Epidermal melanocyte (primary cell): Measurements from ENCODE around the gene CGNL1.
A peak's percentile ranks its signal among the peaks of the same experiment; 100 is the strongest.

Experiments used
- DNase-seq: peaks from one replicate; pipeline ENCODE4 v3.0.0; 2011; ENCODE audit warnings: low spot score; ENCODE audit not compliant: insufficient read length

The CGNL1 gene

DNA sequence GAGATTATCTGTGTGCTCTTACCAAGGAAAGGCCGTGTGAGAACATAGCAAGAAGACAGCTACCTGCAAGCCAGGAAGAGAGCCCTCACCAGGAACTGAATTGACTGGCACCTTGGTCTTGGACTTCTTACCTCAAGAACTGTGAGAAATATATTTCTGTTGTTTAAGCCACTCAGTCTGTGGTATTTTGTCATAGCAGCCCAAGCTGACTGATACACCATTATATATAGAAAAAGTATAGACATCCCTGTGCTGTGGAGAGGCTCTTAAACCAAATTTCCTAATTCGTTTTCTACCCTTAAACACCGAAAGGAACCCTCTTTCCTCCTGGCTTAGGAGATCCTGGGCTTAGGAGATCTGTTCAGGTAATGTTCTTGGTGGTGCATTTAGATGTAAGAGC is 44.8 kb downstream of the CGNL1 start:
- no peak for DNase-seq

DNA sequence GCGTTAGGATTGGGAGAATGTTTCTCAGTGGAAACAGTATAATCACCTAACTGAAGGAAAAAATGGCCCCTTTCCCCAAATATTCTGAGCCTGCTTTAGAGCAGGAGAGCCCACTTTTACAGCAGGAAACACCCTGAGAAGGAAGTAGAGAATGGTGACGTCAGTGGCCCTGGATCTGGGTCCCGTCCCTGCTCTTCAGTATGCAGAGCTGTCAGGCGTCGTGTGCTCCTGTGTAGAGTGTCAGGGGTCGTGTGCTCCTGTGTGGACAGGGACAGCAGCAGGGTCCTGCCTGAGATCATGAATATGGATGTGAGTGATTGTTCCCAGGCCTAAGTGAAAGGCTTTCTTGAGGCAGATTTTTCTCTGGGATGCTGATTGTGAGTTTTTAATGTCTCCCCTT is 45.2 kb downstream of the CGNL1 start:
- no peak for DNase-seq

DNA sequence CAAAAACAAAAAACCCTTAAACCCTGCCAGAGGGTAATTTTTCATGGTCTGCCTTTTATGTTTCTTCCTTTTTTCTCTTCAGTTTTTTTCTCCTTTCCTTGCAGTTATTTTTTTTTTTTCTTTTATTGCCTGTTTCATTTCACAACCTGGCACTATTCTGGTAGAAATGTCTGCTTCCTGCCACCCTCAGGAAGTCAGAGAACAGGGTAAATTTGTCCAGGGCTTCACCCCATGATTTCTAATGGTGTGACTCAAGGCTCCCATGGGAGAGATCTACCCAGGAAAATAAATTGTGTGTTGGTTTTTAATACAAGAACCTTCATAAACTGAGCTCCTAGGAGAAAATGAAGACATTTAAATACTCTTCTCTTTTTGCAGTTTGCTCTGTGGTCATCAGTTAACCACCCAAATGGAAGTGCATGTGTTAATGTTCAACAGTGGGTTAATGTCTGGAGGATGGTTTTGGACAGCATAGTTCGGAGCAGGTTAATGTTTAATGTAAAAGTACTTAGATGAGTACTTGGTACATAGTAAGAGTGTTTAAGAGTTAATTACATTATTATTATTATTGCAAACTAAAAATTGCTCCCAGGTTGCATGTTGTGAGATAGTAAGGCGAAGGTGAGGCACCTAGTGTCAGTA is 45.9 kb downstream of the CGNL1 start:
- DNase-seq: no peak

DNA sequence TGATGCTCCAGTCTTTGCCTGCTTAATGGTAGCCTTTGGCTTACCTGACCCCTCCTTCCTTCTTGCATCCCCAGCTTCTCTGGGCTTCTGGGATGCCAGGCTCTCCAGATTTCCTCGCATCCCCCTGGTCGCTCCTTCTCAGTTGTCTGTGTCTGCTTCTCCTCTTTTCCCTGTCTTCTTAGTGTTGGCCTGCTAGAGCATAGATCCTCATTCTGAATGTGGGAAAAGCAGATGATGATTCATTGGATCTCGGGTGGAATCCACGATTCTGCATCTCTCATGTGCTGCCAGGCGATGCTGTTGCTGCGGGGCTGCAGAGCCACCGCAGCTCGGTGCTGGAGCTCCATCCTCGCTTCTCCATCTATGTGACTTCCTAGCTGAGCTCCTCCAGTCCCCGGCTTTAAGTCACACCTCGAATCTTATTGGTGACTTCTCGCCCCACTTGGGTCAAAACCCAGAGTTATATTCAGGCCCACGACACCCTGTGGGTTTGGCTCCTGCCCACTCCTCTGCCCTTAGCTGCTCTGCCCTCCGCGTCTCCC is 47.4 kb downstream of the CGNL1 start:
- no peak for DNase-seq

DNA sequence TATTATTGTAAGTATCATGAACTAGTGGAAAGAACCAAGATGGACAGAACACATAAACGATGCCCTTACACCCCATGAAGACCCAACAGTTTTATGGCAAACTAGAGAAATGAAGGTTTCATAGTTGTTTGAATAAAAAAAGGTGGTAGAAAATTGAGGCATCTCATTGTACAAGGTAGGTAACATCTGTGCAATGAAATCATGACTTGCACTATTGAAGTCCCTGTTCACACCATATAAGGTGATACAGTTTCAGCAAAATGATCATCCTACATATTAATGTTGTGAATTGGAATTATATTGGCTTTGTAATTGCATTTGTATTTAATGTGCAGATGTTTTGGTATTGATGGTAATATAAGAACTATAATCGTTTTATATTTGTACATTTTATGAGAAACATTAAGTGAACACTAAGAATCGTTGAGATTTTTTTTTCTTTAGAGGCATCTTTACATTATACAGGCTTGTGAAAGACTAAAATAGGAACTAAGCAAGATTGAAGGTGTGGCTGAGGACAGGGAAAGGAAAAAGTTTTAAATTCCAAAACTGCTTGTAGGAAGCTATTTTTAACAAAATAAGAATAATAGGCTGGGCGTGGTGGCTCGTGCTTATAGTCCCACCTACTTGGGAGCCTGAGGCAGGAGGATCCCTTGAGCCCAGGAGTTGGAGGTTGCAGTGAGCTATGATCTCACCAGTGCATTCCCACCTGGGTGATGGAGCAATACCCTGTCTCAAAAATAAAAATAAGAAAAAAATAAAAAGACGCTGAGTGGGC is 48.5 kb downstream of the CGNL1 start:
- no peak for DNase-seq

DNA sequence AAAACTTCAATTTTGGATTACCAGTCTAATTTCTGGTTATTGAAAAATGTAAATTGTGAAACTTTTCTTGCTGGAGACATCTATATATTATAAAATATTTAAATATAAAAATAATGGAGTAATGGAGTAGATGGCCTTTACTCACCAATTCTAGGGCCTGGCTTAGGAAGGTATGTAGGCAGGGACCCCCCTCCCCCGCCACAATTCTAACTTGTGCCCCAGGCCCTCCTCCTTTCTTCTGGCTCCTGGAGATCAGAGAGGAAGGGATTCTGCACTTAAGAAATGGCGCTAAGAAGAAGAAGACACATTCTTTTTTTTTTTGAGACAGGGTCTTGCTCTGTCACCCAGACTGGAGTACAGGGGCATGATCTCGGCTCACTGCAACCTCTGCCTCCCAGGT is 49.5 kb downstream of the CGNL1 start:
- no peak for DNase-seq

DNA sequence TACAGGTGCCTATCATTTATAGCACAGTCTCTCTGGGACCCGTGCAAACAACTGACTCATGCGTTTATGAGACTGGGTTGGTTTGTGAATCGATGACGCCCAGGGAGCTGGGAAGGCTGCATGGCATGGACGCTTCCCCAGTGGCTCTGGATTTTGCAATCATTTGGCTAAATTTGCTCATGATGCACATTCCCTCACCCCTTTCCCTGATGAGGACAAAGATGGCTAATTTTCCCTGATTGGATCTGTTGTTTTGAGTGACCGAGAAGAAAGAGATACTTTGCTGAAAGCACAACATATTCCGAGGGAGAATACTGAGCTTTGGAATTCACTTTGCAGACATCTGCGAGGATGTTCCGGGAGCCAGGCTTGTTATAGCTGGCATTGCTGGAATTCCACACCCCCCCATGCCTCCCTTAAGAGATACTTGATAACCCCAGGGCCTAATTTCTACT is 51.1 kb downstream of the CGNL1 start:
- DNase-seq: no peak

DNA sequence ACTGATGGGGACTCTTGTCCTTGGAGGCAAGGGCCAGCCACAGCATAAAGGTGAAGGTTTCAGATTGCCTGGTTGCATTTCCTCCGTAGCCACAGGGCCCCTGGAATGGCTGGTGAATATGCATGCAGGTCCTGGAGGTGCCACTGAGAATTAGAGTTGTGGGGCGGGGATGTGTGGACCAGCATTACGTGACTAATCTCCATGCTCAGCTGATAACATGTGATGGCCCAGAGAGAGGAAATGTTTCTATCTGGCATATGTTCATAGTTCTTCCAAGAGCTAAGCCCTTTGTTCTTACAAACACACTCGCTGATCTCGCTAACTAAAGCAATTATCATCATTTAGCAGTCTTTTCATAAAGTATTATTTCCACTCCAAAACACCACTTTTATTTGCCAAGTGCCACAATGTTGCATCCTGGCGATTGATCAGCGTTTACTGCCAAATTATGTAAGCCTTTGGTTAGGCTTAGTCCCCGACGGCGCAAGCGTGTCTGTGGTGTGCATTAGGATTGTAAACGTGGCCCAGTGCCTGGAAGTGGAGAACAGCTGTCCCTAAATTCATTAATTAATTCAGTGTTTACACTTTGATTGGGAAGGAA is 55.9 kb downstream of the CGNL1 start:
- no peak for DNase-seq

DNA sequence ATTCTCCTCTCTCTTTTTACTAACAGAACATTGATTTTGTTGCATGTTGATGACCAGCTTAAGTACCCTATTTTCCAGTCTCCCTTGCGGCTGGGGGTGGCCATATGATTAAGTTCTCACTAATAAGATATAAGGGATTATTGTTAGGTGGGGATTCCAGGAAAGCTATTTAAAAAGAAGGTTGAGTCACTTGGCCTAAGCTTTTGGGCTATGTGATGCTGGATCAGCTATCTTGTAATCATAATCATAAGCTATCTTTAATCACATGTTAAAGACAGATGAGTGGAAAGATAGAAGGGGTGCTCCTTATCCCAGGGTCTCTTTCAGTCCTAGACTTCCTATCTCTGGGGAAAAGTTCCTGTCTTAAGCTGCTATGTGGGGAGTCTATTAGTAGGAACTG is 59.9 kb downstream of the CGNL1 start:
- no peak for DNase-seq

DNA sequence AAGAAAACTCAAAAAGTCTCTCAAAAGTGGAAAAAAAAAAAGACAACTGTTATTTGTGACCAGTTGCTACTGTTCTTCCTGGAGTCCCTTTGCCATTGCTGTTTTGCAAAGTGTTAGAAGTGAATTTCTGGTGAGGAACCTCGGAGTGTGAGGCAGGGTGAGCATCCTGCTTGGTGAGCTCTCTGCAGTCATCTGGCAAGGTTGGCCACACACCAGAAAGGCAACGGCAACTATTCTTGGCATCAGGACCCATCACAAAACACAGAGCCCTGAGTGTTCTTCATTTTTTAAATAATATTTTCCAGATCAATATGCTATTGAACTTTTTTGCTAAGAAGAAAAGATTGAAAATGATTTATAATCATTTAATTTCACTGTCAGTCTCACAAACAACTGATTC is 60.7 kb downstream of the CGNL1 start:
- DNase-seq: no peak

DNA sequence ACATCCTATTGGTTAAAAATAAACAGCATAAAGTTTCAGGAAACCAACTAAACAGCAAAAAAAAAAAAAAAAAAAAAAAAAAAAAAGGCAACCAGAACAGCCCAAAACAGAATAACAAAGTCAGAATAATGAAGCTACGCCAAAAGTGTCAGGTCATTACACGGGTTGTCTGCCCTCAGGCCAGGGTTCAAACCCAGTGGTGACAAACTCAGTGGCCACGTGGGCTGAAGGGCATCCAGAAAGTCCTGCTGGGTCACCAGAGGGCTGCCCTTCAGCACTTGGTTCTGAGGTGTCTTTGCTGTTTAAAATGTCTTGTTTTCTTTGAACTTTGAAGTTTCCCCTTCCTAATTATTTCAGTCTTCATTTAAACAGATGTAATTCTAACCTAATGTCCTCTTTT is 61.3 kb downstream of the CGNL1 start:
- no peak for DNase-seq

DNA sequence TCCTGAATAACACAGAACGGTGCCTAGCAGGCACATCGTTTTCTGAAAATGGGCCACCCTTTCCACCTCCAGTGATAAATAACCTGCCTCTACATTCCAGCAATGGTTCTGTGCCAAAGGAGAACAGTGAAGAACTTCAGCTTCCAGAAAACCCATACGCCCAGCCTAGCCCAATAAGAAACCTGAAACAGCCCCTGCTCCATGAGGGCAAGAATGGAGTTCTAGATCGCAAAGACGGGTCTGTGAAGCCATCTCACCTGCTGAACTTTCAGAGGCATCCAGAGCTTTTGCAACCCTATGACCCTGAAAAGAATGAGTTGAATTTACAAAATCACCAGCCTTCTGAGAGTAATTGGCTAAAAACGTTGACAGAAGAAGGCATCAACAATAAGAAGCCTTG is 61.9 kb downstream of the CGNL1 start:
- no peak for DNase-seq

DNA sequence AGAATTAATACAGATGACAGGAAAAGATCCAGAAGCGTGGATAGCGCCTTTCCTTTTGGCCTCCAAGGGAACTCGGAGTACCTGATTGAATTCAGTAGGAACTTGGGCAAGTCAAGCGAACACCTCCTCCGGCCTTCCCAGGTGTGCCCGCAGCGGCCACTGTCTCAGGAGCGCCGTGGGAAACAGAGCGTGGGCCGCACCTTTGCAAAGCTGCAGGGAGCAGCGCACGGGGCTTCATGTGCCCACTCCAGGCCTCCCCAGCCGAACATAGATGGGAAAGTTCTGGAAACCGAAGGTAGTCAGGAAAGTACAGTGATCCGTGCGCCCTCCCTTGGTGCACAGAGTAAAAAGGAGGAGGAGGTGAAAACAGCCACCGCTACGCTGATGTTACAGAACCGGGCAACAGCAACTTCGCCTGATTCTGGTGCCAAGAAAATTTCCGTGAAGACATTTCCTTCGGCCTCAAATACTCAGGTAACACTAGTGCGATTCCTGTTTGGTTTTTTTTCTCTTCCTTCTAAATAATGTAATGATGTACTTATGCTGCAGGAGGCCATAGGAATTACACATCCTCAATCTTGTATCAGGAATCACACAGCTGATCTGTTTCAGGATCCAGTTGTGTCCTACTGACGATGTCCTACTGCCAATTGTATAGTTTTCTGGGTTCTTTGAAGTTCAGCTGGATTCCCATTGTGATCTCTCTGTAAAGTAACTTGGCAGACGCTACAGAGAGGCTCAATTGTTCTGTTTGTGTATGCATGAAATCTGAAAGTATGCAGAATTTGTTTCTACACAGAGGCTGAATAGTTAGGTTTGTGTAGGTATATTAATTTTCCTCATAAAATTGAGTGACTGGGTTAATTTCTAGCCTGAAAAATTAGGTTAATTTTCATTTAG is 63.1 kb downstream of the CGNL1 start:
- no peak for DNase-seq

DNA sequence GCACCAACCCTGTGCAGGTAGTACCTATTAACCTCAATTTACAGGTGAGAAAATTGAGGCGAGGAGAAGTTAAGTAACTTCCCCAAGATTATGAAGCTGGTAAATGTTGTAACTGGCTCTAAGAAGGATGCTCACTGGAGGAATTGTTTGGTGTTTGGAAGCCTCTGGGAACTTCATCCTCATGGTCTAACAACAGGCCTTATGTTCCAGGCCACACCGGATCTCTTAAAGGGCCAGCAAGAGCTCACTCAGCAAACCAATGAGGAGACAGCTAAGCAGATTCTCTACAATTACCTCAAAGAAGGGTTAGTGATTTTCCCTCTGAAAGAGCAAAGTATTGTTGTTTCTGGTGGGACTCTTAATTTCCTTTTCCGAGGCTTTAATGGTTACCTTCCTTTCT is 63.9 kb downstream of the CGNL1 start:
- no peak for DNase-seq

DNA sequence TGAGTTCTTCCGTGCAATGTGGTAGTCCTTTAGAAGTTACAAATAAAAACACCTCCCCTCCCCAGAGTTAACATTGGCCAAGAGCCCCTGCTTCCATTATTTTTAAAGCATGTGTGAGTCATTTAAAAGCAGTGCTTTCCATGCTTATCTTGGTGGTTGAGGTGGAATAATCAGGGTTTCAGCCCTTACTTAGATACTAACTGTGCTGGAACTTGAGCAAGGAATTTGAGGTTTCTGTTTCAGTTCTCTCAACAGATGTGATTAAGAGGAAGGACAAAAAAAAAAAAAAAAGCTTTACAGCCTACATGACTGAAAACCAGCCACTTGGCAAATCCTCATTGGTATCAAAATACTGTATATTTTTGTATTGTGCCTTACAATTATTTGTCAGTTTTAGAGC is 64.5 kb downstream of the CGNL1 start:
- peak; percentile 34 for DNase-seq

DNA sequence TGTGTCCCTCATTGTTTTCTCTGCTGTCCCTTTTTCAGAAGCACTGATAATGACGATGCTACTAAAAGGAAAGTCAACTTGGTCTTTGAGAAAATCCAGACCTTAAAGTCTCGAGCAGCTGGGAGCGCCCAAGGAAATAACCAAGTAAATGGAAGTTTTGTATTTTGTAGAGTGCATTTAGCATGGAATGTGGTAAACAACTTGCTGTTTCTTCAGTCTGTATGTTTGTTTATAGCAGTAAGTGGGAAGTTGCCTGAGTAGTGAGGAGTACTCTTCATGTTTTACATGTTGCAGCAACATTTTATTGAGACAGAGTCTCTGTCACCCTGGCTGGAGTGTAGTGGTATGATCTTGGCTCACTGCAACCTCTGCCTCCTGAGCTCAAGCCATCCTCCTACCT is 66.0 kb downstream of the CGNL1 start:
- no peak for DNase-seq

DNA sequence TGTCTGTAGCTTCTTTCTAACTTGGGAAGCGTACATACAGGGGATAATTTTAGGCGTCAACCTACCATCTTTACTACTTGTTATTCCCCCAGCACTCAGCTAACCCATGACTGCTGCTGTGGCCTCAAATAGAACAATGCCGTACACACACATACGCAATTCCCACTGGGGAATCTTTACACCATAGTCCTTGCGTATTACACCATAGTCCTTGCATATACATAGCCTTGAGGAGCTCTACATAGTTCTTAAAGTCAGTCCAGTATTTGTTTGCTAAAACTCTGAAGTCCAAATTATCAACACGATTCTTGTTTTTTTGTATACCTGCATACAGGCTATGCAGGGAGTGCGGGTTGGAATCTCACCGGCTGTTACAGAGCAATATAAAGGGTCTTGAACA is 67.2 kb downstream of the CGNL1 start:
- DNase-seq: no peak

DNA sequence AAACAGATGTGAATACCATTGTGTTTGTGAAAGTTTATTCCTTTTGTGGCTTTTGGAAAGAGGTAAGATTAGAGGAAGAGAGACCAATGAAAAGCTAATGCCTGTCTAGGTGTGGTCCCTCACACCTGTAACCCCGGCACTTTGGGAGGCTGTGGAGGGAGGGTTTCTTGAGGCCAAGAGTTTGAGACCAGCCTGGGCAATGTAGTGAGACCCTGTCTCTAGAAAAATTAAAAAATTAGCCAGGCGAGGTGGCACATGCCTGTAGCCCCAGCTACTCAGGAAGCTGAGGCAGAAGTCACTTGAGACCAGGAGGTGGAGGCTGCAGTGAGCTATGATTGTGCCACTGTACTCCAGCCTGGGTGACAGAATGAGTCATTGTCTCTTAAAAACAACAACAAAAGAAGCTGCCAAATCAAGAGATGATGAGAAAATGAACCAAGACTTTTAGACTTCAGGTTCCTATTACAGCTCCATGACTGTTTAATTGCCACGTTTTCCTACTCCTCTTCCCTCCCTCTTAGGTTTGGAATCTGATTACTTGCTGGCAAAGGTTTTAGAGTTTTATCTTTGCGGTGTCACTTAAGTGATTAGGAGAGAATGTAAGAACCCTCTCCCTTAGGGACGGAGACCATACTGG is 68.7 kb downstream of the CGNL1 start:
- no peak for DNase-seq

DNA sequence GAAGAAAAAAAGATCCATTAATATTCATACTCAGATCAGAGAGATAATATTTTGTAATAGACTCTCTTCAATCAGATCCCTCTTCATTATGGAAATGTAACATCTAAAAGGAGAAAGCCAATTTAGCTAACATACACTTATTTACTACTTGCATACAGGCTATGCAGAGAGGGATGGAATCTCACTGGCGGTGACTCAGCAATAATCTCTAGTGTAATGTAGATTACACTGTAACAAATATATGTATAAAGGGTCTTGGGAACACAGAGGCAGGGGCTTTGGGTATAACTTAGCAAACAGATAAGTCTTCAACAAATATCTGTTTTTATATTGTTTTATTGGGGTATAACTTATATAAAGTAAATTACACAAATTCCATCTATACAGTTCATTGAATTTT is 69.6 kb downstream of the CGNL1 start:
- DNase-seq: no peak

DNA sequence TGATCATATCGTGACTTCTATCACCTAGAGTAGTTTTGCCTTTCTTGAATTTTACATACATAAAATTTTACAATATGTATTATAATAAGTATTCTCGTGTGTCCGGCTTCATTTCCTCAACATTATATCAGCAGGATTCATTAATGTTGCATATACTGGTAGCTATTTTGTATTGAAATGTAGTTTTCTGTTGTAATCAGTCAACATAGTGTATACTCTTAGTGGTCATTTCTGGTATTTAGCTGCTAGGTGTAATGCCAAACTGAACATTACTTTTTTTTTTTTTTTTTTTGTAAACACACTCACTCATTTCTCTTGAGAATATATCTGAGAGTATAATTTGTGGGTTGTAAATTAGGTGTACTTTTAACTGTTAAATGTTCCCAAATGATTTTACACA is 70.1 kb downstream of the CGNL1 start:
- DNase-seq: no peak

DNA sequence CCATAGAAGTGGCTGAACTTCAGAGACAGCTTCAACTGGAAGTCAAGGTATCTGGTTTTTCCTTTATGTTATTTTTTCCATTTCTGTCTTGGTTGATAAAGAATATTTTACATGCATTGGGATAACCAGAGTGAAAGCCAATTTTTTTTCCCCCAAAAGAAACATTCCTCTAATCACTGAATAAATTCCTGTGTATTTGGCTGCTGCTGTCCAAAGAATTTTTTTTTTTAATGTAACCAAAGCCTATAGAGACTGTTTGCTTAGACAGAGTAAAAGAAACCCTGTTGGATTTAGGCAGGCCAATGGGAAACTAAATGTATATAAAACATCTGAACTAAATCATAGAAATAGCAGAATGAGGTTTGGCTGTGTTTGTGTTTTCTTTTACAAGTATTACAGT is 75.2 kb downstream of the CGNL1 start:
- no peak for DNase-seq
